Fibroblast of lung (primary cell): ENCODE measurements around the gene CDKN2B. TPM values are rescaled to one million over a fixed set of nuclear protein-coding genes. Genes with fewer than 3 reads are reported as not detected.

ENCODE experiments used
- DNase-seq, 2 donors: peaks; one replicate each; pipeline versions ENCODE4 v3.0.0 to v3.0.0-alpha.2; 2010; ENCODE audit warnings: low read depth in 2 of 2
- H2AFZ ChIP-seq: 2 replicates; pipeline ENCODE4 v1.5.1; 2012; ENCODE audit warnings: low read length, control low read depth, inconsistent platforms
- H3K27ac ChIP-seq: 2 replicates; pipeline ENCODE4 v1.5.1; 2011; ENCODE audit warnings: low read length, control low read depth; ENCODE audit not compliant: insufficient read depth
- H3K27me3 ChIP-seq: 2 replicates; pipeline ENCODE4 v1.5.1; 2011; ENCODE audit warnings: mild to moderate bottlenecking, low read length; ENCODE audit not compliant: control insufficient read depth, insufficient read depth
- H3K36me3 ChIP-seq: 2 replicates; pipeline ENCODE4 v1.5.1; 2011; ENCODE audit warnings: low read length; ENCODE audit not compliant: control insufficient read depth, insufficient read depth
- H3K4me1 ChIP-seq: 2 replicates; pipeline ENCODE4 v1.5.1; 2011; ENCODE audit warnings: low read length; ENCODE audit not compliant: control insufficient read depth, insufficient read depth; ENCODE audit errors: extremely low read depth
- H3K4me2 ChIP-seq: 2 replicates; pipeline ENCODE4 v1.5.1; 2011; ENCODE audit warnings: low read length, control low read depth; ENCODE audit not compliant: insufficient read depth; ENCODE audit errors: extremely low read depth
- H3K4me3 ChIP-seq, 4 experiments: fragments of 200-600 bp in 1 of 4; sonication (generic) in 1 of 4; replicated peaks in 1 of 4; 2 replicates each; pipeline ENCODE4 v1.5.1; 2011 to 2016; ENCODE audit warnings: low read length in 4 of 4, low read depth in 3 of 4, mild to moderate bottlenecking in 3 of 4, control low read depth in 2 of 4, inconsistent platforms in 1 of 4, mixed read lengths in 1 of 4; ENCODE audit not compliant: insufficient read depth in 1 of 4; ENCODE audit errors: control extremely low read depth in 1 of 4
- H3K79me2 ChIP-seq: 2 replicates; pipeline ENCODE4 v1.5.1; 2012; ENCODE audit warnings: mild to moderate bottlenecking, low read length, inconsistent platforms; ENCODE audit not compliant: control insufficient read depth, insufficient read depth
- H3K9ac ChIP-seq: 2 replicates; pipeline ENCODE4 v1.5.1; 2011; ENCODE audit warnings: mild to moderate bottlenecking, low read length, control low read depth; ENCODE audit not compliant: insufficient read depth
- H3K9me3 ChIP-seq: 2 replicates; pipeline ENCODE4 v1.5.1; 2012; ENCODE audit warnings: low read depth, low read length; ENCODE audit not compliant: control insufficient read depth, insufficient read depth
- H4K20me1 ChIP-seq: 2 replicates; pipeline ENCODE4 v1.5.1; 2011; ENCODE audit warnings: low read length; ENCODE audit not compliant: control insufficient read depth, insufficient read depth; ENCODE audit errors: extremely low read depth
- EZH2 ChIP-seq: IDR thresholded peaks from 2 replicates; pipeline ENCODE4 v1.5.1; 2012; ENCODE audit warnings: low read length, control low read depth, mild to moderate bottlenecking; ENCODE audit errors: missing control alignments
- polyA plus RNA-seq, 2 donors: library from polyadenylated mRNA; depleted of rRNA in 1 of 2; stranded (reverse) in 1 of 2; unstranded in 1 of 2; fragments of >200 nt; gene quantifications; 2 replicates each; pipeline ENCODE4 v1.2.1, GENCODE V29; 2011 to 2012; ENCODE audit warnings: missing spikeins in 1 of 2
- total RNA-seq: library from RNA; depleted of rRNA; stranded (reverse); fragments of >200 nt; gene quantifications from 2 replicates; pipeline ENCODE4 v1.2.1, GENCODE V29; 2014
- TF ChIP-seq, protein P1 (sequence below), 2 donors: IDR thresholded peaks in 1 of 2; conservative IDR thresholded peaks in 1 of 2; 1 replicate in 1 of 2; 2 replicates in 1 of 2; pipeline ENCODE4 v1.5.1; 2011 to 2012; ENCODE audit warnings: low read length in 2 of 2, control low read depth in 1 of 2, inconsistent platforms in 1 of 2, low read depth in 1 of 2, mild to moderate bottlenecking in 1 of 2

The CDKN2B gene
- total and polyA plus RNA-seq, 2 donors (not counting 1 experiment from before 2014, with no cell fraction given) = 22.6 to 44.9 TPM

DNA sequence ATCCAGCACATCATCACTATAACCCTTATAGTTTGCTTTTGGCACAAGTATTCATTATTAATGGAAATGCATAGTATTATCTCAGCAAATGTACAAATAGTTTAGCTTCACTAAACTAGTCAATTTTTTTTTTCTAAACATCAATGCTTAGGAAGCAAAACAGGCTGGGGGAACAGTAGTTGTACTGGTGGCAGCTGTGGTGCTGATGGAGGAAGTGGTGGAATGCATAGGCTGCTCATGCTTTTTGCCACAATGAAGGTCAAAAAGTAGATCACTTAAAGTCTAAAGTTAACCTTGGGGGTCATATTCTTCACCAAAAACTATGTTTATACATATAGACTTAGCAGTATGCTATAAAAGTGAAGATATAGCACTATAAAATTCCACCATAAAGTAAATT is 36.3 kb upstream of the CDKN2B start:
- Histone ChIP-seq H3K27me3 (no peaks in the 10 kb centered on the region), H3K9ac (no peak overlapping the region), H3K4me3 (no peak overlapping the region), H2AFZ (no peak overlapping the region), H4K20me1 (no peaks in the 10 kb centered on the region), H3K4me1 (peaks cover 19% of the 10 kb centered on the region), H3K9me3 (no peaks in the 10 kb centered on the region), H3K36me3 (no peaks in the 10 kb centered on the region), H3K4me2 (no peak overlapping the region), H3K27ac (no peak overlapping the region), H3K79me2 (no peaks in the 10 kb centered on the region)
- TF ChIP-seq, protein P1, sequence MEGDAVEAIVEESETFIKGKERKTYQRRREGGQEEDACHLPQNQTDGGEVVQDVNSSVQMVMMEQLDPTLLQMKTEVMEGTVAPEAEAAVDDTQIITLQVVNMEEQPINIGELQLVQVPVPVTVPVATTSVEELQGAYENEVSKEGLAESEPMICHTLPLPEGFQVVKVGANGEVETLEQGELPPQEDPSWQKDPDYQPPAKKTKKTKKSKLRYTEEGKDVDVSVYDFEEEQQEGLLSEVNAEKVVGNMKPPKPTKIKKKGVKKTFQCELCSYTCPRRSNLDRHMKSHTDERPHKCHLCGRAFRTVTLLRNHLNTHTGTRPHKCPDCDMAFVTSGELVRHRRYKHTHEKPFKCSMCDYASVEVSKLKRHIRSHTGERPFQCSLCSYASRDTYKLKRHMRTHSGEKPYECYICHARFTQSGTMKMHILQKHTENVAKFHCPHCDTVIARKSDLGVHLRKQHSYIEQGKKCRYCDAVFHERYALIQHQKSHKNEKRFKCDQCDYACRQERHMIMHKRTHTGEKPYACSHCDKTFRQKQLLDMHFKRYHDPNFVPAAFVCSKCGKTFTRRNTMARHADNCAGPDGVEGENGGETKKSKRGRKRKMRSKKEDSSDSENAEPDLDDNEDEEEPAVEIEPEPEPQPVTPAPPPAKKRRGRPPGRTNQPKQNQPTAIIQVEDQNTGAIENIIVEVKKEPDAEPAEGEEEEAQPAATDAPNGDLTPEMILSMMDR (conservative IDR thresholded peaks at IDR 0.05 in 1 of 2, IDR thresholded peaks at IDR 0.05 in 1 of 2; ENCODE audit: low read depth in 1 of 2, low read length in 2 of 2) = no peak
- TF ChIP-seq EZH2 = no peak
- DNase-seq = no peak

DNA sequence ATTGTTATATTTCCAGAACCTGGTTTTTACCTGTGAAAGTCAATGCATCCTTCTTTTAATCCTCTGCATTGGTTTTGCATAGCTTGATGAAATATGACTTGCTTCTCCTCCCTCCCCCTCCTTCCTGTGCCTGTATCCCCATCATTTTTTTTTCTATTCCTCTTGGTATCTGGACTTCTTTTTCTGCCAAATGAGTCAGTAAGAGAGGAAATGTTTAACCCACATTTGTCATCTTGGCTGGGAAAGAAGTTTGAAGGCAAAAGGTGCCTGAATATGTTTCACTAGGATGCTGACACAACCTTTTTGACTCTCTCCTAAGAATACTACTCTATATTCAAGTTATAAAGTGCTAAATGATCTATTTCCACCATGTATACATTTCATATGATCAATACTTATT is 35.5 kb upstream of the CDKN2B start:
- H3K4me1 ChIP-seq = peaks cover 21% of the 10 kb centered on the region
- H3K9ac ChIP-seq = no peak overlapping the region
- DNase-seq = peak; percentile 84 to 94
- H4K20me1 ChIP-seq = no peaks in the 10 kb centered on the region
- no peak overlapping the region for H2AFZ ChIP-seq
- no peak overlapping the region for H3K27ac ChIP-seq
- H3K9me3 ChIP-seq = no peaks in the 10 kb centered on the region
- no peaks in the 10 kb centered on the region for H3K27me3 ChIP-seq
- TF ChIP-seq EZH2 = no peak
- TF ChIP-seq, protein P1 (conservative IDR thresholded peaks at IDR 0.05 in 1 of 2, IDR thresholded peaks at IDR 0.05 in 1 of 2; ENCODE audit: low read depth in 1 of 2, low read length in 2 of 2) = no peak
- H3K36me3 ChIP-seq = no peaks in the 10 kb centered on the region
- no peaks in the 10 kb centered on the region for H3K79me2 ChIP-seq
- no peak overlapping the region for H3K4me2 ChIP-seq
- H3K4me3 ChIP-seq = no peak overlapping the region

DNA sequence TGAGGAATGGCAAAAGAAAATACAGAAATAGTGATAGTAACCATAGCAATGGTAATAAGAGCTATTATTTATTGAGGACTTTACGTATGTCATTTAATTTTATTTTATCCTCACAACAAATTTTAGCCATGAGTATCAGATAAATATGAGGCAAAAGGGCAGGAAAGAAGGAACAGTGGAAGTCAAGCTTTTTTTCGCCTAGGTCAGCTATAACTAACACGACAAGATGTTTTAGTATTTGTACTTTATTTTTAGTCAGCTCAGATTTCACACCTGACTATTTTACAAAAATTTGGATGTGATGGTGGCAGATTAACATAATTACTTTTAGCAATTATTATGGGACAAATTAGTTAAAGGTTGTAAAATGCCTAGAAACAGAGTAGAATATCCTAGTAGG is 34.8 kb upstream of the CDKN2B start:
- H2AFZ ChIP-seq = no peak overlapping the region
- no peaks in the 10 kb centered on the region for H3K79me2 ChIP-seq
- H3K4me3 ChIP-seq = no peak overlapping the region
- no peaks in the 10 kb centered on the region for H4K20me1 ChIP-seq
- H3K9ac ChIP-seq = no peak overlapping the region
- no peak for DNase-seq
- H3K36me3 ChIP-seq = no peaks in the 10 kb centered on the region
- H3K9me3 ChIP-seq = no peaks in the 10 kb centered on the region
- no peak overlapping the region for H3K4me2 ChIP-seq
- H3K27me3 ChIP-seq = no peaks in the 10 kb centered on the region
- no peak for TF ChIP-seq EZH2
- TF ChIP-seq, protein P1 (conservative IDR thresholded peaks at IDR 0.05 in 1 of 2, IDR thresholded peaks at IDR 0.05 in 1 of 2; ENCODE audit: low read depth in 1 of 2, low read length in 2 of 2) = no peak
- no peak overlapping the region for H3K27ac ChIP-seq
- peaks cover 27% of the 10 kb centered on the region for H3K4me1 ChIP-seq
